NCI-H1436 treated with DMSO at 0.1 percent for 48 hours (cell line): ENCODE data around the gene KCNE1.
"Not testable (repeated sequence)": the region's sequence is repeated elsewhere in the genome, so short reads cannot be mapped to it uniquely, and the experiment has no call there.

ENCODE experiments used
- DNase-seq: peaks from one replicate; lab custom pipeline; 2025; lab: John Stamatoyannopoulos, UW

The KCNE1 gene

DNA sequence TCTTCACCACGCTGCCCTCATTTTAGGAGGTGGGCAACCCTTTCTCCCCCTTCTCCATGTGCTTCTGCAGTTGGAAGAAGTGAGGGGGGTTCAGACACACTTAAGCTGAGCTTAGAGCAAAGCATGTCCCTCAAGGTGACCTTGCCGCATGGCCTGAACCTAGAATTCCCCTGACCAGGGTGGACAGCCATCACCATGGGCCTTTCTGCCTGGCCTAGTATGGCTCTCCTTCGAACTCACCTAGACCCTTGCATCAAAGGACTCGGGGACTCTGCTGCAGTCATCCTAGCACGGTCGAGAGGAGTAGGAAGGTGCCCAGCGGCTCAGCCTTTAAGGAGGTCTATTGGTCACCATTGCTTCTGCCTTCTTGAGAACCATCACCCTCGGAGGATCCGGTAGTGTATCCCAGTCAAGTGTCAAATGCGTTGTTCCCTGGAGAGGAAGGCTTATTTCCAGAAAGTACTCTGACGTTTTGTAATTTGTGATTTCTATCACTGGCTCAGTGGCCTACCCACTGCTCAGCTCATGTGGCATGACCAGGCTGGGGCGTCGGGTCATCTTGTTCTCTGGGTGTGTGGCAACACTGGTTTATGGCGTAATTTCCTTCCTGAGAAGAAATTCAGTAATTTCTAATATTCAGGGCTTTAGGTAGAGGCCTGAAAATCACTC, at the start of gene KCNE1:
KCNE1 (minus strand) TSS at position 424 of the 669 bp plus-strand sequence. CDS start 62,576 bp downstream, outside the sequence.
- DNase-seq: no peak

DNA sequence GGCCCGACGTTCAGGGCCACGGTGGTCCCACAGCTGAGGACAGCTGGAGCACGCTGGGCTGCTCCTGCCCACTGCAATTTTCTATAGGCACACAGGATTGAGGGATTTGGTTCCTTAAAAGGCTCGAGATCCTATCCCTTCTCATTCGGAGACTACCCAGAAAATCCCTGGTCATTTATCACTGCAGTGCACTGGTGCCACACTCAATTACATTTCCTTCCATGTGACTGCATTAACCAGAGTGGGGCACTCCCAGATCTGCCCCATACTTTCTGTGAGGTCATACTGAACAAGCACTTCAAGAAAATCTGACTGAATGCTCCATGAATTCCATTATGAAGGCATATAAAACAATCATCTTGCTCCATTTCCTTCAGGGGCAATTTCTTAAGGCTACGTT, 49.8 kb upstream of the KCNE1 start:
- DNase-seq: no peak

DNA sequence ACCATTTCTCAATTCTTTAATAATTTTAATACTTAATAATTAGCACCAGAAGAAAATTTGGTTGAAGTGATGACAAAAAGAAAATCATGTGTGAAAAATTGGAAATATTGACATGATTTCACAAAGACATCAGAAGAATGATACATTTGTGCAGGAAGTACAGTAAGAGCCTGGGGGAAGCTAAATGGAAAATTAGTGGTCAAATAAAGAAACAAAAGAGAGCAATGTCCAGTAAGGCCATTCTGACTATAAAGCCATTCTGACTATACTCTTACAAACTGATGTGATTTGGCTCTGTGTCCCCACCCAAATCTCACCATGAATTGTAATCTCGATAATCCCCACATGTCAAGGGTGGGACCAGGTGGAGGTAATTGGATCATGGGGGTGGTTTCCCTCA, 48.6 kb upstream of the KCNE1 start:
- DNase-seq: no peak

DNA sequence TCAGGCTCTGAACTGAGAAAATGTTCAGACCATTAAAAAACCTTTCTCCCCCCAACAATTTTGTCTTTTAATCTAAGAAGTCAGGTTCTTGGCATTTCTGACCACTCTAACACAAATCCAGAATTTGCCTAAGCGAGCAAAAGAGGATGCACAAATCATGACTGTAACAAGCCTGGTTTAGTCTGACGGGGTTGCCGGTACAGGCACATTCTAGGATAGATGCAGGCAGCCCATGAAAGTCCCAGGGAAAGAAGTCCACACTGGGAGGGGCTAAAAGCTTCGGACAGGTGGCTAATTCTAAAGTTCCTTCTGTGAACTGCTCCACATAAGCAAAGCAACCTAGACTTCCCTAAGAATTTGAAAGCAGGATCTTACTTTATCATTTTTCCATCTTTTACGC, 48.0 kb upstream of the KCNE1 start:
- no peak for DNase-seq

DNA sequence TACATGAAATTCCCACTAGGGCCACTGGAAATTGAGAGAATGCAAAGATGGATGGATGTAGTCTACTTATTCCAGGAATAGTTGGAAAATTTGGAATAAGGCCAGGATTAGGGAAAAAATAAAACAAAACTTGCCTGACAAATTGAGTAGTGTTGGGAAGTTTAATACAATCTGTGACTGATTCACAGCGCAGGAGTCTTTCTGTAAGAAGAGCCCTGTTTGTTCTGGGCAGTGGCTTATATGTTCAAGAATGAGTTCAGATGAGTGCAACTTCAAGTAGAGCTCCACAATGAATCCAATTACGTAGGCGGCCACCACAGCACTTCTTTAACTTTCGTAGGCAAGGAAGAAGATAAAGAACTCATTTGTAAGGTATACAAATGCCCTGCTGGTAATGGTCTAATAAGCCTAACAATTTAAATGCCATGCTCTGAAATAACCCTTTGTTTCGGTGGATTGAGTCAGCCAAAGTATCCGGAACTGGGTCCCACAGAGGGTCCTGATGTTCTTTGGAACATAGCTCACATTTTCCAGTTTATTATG, 47.1 kb upstream of the KCNE1 start:
- no peak for DNase-seq

DNA sequence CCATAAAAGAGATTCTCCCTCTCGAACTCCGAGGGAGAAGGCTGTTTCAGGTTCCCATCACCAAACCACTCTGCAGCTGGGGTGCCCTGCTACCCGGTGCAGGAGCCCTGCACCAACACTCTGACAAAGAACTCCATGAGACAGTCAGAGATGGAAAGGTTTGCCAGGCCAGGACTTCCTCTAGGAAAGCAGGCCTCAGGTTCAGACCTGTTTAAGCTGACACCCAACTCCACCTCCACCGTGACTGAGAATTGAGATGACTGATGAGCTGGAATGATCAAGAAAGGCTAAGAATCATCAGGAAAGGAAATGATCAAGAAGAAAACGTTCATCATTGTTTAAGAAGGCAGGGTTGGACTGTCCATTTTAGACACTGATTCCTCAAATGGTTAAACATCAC, 46.2 kb upstream of the KCNE1 start:
- DNase-seq: no peak

DNA sequence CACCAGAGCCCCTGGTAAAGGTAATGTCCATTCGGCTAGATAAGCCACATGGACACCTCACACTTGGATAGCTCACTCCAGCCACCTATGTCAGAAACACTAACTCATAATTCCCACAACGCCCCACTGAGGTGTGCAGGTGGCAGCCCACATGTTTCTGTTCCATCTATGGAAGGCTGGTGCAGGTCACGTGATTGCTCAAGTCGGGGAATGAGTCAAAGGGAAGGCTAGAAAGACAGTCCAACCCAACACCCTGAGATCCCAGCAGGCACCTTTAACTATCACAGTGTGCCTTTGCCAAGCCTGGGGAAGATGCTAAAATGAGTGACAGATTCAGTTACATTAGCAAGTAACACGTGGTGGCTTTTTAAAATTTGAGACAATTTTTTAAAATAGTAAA, 45.3 kb upstream of the KCNE1 start:
- no peak for DNase-seq

DNA sequence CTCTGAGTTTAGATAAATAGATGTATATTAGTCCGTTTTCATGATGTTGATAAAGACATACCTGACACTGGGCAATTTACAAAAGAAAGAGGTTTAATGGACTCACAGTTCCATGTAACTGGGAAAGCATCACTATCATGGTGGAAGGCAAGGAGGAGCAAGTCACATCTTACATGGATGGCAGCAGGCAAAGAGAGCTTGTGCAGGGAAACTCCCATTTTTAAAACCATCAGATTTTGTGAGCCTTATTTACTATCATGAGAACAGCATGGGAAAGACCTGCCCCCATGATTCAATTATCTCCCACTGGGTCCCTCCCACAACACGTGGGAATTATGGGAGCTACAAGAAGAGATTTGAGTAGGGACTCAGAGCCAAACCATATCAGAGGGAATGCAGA, 42.7 kb upstream of the KCNE1 start:
- DNase-seq: not testable (repeated sequence)

DNA sequence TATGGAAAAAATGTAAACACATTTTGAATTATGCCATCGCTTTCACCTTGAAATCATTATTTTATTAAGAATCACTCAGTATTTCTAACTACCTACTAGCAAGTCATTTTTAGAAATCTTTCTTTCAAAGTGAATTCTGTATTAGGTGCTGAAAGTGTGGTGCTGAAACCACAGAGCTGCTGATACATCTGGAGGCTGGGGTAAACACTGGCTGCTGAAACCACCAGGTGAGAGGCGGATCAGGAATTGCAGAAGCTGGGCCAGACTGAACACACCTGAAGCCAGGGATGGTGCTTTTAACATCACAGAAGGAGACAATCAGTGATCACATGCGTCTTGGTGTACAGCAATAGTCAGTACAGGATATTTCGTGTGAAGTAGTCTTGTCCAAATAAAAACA, 42.2 kb upstream of the KCNE1 start:
- DNase-seq: no peak

DNA sequence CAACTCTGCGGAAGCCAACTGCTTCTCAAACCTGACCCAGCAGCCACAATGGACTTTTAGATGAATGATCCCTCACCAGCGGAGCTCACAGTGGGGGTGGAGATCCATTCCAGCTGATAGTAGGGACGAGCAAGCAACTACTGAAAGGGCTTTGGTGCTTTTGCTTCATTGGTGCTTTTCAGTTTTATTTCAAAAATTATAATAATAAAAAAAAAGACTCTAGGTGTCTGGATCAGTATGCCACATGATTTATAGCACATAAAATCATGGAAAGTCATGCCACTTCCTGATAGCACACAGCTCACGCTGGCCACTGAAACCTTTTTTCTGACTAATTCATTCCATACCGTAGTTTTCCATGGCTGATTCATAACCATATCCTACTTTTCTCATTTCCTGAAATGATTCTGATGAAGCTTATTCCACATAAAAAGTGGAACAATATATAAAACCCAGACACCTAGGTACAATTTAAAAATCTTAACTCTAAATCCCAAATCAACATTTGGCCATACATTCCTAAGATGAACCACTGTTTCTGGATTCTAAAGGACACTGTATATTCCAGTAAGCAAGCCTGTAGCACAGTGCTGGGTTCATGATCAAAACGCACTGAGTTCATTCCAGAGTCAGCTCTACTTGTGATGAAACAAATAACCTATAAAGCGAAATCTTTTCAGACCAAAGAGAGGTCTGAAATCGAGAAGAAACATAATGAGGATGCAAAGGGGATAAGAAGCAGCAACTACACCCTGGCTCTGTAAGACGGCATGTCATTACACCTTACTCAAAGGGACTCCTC, 41.3 kb upstream of the KCNE1 start:
- no peak for DNase-seq

DNA sequence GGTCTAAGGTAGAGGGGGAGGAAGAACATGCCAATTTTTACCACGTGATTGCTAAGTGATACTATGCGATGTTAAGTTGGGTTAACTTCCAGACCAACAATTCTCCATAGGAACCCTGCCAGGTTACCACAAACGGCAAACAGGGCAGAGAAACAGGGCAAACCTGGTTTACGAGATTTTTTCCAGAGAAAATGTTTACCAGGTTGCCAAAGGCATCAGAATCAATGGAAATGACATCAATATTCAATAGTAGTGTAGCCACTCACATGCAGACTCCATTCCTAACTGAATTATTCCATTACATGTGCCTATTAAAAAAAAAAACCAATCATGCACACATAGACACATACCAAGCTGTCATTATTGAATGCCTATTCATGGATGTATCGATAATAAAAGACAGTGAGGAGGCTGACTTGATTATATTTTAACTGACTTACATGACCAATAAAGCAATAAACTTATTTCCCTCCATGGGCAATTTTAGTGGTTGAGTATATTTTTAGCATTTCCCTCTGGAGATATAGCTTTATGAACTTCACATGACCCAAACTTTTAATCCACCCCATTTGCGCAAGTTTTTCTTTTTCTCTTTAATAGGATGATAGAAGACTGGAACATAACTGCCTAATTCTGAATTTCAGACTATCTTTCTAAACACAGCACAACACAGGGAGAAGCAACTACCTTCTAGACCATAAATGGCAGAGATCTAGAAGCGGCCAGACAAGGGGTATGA, 40.5 kb upstream of the KCNE1 start:
- no peak for DNase-seq

DNA sequence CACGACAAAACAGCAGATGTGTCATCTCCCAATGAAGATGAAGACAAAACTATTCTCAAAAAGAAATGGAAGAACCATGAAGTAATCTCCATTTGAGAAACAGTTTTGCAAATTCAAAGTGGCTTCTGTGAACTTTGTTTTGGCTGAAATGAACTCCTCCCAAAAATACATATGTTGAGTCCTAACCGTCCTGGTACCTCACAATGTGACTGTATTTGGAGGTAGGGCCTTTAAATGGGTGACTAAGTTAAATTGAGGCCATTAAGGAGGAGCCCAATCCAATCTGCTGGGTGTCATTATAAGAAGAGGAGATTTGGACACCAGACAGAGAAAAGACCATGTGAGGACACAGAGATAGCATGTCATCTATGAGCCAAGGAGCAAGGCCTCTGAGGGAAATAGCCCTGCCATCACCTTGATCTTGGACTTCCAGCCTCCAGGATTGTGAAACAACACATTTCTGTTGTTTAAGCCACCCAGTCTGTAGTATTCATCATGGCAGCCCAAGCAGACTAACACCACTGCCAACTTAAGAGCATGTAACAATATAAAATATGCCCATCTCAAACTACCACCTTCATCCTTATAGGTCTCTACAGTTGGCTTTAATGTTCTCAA, 38.3 kb upstream of the KCNE1 start:
- no peak for DNase-seq

DNA sequence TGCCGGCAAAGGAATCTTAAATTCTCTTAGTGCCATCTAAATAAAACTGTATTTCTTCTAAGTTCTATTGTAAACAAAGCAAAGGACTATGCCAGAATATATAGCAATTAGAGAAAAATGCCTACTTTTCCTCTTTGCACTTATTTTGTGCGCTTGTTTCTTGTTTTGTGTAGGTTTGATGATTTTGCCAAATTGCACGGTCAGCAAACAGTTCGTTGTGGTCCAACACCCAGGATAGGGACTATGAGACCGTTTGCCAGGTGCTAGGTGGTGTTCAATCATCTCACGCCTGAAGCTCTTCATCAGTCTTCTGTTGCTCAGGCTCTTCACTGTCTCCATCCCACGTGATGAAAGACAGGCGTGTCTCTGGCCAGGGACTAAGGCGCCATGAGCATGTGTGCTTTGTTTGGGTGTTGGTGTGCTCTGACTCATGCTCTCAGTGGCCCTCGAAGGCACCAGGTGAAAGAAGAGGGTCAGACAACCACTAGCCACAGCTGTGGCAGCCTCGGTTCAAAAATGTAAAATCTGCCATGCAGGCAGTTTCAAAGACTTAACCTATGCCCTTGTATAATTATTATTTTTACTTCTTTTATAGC, 36.9 kb upstream of the KCNE1 start:
- no peak for DNase-seq

DNA sequence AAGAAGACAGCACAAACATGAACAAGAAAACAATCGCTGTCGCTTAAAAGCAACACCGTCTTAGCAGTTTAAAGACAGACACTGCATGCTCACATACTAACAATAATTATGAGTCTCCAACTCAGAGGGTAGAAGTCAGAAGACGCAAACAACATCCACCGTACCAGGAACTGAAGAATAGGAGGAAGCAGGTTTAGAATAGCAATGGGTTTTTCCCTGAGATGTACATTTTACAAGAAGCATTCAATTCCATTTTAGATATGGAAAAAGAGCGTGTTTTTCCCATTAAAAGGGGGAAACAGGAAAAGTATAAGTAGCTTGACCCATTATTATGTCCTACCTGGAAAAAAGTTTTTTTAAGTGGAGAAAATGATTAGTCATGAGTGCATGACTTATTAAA, 34.5 kb upstream of the KCNE1 start:
- no peak for DNase-seq

DNA sequence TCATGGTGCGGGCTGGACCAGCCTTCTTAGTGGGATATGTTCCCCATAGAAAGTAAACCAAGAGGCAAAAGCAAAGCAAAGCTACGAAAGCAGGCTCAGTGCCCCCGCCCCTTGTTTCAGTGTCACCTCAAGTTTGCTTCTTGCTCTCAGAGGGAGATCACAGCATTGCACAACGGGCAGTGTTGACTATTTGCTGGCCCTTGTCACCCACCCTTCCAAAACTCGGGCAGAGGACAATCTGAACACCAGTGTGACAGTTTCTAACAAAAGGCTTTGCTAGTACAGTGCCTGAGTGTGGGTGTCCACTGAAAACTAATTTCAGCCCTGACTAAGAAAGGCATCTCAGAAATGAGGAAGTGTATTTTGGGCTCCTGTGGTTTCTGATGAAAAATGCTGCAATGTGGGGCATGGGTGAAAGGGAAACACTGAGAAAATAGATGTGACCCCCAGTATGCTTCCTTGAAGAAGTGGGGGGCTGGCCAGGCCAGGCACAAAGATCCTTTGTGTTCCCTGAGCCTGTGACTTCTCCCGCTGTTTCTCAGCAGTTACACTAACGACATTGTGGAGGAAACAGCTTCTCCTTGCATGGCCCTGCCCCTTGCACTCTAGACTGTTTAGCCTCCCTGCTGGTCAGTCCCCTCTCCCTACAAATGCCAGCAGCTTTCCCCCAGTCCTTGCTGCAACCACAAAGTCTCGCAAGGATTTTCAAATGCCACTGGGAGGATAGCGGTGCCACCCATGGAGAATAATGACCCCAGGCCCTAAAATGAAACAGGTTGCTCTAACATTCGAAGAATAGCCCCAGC, 33.3 kb upstream of the KCNE1 start:
- no peak for DNase-seq

DNA sequence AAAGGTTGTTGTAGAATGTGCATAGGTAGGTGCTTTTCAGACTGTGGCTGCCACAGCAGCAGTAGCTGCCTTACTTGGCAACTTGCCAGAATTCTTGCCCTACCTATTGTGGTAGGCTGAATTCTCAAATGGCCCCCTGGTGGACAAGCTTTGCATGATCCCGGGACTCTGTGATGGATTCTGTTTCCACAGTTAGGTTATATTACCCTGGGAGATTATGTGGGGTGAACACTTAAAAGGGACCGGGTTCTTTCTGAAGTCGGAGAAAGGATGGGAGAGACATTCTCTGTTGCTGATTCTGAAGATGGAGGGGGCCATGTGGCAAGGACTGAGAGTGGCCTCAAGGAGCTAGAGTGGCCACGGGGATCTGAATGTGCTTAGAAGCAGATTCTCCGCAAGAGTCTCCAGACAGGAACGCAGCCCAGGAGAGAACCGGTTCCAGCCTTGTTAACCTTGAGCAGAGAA, 32.1 kb upstream of the KCNE1 start:
- no peak for DNase-seq

DNA sequence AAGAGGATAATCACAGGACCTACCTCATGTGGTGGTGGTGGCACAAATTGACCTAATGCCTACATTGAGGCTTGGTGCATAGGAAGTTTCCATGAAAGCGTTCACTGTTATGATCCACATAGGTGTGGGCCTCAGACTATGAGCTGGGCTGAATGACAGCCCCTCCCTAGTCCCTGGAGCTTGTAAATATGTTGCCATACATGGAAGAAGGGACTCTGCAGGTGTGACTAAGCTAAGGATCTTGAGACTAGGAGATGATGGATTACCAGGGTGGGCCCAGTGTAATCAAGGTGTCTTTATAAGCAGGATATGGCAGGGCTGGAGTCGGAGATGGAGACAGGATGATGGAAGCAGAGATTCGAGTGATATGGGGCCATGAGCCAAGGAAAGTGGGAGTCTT, 31.0 kb upstream of the KCNE1 start:
- DNase-seq: no peak

DNA sequence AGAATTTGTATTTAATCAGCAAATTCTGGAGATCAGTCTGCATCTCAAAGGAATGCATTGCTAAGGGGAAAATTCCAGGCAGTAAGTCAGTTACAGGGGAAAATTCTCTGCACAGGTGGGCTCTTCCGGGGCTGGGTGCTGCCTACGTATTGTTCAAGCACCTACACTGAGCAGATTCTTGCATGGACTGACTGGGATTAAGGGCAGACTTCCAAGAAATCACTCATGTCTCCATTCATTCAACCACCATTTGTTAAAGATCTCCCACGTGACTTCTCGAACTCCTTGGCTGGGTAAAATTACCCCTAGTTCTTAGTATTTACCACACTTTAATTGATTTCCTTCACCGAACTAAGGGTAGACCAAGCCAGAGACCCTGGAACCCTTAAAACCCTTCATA, 28.2 kb upstream of the KCNE1 start:
- DNase-seq: no peak

DNA sequence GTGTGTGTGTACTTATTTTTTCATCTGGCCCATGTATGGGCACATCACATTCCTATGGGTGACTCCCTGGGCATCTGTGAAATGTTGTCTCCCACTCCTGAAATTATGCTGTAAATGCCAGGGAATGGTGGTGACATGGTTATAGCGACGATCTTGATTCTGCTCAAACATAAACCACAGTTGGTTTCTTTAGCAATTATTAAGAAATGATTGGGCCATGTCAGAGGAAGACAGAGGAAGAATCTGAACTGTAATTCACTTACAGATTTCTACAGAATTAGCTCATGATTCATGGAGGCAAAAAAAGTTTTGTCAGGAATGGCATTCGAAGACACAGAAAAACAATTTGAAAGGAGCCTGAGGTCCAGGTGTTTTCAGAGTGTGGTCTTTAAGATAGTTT, 25.8 kb upstream of the KCNE1 start:
- DNase-seq: no peak

DNA sequence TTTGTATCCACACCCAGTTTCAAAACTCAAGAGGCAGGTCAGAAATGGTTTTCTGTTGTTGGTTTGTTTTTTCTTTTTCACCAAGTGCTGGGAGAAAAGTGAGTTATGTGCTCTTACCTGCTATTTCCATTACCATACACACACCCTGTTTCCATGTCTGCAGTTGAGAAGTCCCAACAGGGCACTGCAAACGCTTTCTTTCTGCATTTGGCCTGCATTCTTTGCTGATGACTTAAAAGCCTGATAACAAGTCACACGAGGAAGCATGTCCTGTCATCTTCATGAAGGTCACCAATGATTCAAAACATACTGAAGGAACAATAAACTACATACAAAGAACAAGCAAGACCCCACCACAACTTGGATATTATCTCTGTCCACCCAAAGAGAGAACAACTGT, 24.8 kb upstream of the KCNE1 start:
- DNase-seq: no peak

DNA sequence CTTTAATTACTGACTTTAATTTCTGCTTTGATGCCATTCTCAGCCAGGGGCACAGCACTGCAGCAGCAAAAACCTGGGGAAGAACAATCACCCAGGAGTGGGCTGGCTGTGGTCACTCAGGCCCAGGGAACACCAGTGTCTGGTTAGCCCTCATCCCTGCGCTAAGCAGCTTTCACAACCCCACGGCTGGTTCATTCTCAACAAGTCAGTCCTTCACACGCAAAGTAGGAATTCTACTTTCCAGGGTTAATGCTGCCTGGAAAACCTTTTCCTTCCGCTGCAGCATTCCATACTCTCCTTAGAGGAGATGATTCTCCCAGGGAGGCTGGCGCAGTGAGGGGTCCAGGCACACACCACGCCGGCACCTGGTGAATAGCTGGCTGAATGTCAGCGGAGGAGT, 24.3 kb upstream of the KCNE1 start:
- no peak for DNase-seq
